ENCODE results near the gene NKAIN2.
"Not testable (repeated sequence)": the region's sequence is repeated elsewhere in the genome, so short reads cannot be mapped to it uniquely, and the experiment has no call there.

The NKAIN2 gene

DNA sequence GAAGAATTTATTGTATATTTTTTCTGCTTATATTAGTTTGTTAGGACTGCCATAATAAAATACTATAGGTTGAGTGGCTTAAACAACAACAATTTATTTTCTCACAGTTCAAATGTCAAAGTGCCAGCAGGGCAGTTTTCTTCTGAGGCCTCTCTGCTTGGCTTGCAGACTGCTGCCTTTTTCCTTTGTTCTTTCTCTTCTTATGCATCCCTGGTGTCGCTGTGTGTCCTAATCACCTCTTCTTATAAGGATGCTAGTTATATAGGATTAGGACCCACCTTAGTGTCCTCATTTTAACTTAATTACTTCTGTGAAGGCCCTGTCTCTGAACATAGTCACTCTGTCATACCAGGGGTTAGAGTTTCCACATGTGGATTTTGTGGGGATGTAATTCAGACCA, 354.4 kb downstream of the NKAIN2 start:
- no peak overlapping the region for H3K4me3 ChIP-seq (ENCODE audit: low read depth, low read length)
- no peak for TF ChIP-seq CTCF (IDR thresholded peaks at IDR 0.05; ENCODE audit: low read depth, low read length)

GRCh38 chr6:124163676-124164075, 360.0 kb downstream of the NKAIN2 start:
- TF ChIP-seq CTCF (IDR thresholded peaks at IDR 0.05; ENCODE audit: low read depth, low read length) = no peak
- H3K4me3 ChIP-seq (ENCODE audit: low read depth, low read length) = no peak overlapping the region

DNA sequence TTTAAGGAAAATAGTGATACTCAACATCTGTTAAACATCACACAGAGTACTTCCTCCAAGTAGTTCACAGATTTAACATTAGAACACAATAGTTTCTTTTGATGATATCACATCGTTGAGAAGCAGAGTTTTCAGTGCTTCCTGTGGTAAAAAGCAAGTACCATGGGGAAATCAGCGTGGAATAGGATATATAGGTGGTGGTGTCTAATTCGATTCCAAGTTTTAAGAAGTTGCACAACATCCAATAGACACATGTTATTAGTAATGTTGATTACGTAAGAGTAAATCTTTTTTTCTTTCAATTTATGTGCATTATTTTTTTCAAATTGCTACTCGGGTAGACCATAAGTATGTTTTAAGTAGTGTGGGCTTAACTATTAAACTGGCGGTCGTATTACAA, 360.7 kb downstream of the NKAIN2 start:
- no peak for TF ChIP-seq CTCF (IDR thresholded peaks at IDR 0.05; ENCODE audit: low read depth, low read length)
- no peak overlapping the region for H3K4me3 ChIP-seq (ENCODE audit: low read depth, low read length)

DNA sequence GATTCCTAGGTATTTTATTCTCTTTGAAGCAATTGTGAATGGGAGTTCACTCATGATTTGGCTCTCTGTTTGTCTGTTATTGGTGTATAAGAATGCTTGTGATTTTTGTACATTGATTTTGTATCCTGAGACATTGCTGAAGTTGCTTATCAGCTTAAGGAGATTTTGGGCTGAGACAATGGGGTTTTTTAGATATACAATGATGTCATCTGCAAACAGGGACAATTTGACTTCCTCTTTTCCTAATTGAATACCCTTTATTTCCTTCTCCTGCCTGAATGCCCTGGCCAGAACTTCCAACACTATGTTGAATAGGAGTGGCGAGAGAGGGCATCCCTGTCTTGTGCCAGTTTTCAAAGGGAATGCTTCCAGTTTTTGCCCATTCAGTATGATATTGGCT, 363.6 kb downstream of the NKAIN2 start:
- H3K4me3 ChIP-seq (ENCODE audit: low read depth, low read length) = not testable (repeated sequence)

DNA sequence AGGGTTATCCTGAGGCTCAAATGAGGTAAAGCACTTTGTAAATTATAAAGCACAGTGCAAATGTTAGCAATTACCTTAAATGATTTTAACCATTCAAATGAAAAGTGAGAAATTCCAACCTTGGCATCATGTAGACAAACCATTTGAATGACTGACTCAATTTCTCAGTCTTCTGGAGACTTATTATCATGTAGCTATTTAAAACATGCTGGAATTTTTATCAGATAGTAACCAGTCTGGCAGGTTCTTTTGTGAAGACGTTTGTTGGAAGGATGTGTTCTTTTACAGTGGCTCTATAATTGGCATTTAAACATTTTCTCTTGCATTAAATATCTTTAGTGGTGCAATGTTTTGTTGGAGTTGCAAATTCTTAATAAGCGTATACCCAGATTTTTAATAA, 386.6 kb downstream of the NKAIN2 start:
- no peak overlapping the region for H3K4me3 ChIP-seq (ENCODE audit: low read depth, low read length)
- no peak for TF ChIP-seq CTCF (IDR thresholded peaks at IDR 0.05; ENCODE audit: low read depth, low read length)

DNA sequence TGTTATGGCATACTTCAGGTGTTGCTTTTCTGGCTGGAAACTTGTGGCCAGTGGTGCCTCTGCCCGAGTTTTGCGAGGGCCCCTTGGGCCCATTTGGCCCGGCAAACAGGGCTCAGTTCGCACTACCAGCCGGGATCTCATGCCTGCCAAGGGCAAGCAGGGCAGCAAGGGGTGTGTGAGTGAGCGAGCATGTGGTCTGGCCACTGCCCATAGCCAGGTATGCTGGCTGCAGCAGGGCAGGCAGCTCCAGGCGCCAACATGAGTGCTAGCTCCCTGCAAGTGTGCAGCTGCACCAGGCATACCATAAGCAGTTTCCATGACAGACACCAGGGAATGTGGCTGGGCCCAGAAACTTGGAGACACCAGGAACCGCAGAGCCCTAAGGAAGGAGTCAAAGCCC, 389.5 kb downstream of the NKAIN2 start:
- TF ChIP-seq CTCF (IDR thresholded peaks at IDR 0.05; ENCODE audit: low read depth, low read length) = no peak

DNA sequence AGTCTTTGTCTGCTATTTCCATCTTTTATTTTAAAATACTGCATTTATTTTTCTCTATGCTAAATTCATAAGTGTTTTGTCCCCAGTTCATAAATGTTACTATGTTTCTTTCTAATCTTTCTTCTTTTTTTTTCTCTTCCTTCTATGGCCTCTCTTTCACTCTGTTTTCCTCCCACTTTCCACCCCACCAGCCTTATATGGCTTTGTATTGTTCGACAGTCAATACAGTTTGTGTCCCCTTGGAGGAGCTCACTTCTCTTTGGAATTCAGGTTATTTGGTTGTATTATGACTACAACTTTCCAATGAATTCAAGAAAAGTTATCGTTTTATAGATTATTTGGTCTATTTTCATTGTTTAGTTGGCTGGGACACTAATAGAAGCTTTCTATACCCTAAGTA, 393.5 kb downstream of the NKAIN2 start:
- H3K4me3 ChIP-seq (ENCODE audit: low read depth, low read length) = no peak overlapping the region
- no peak for TF ChIP-seq CTCF (IDR thresholded peaks at IDR 0.05; ENCODE audit: low read depth, low read length)

More for the DNA sequence above, 389.5 kb downstream of the NKAIN2 start:
- H3K4me3 ChIP-seq (ENCODE audit: low read depth, low read length) = no peak overlapping the region

- TF ChIP-seq CTCF (IDR thresholded peaks at IDR 0.05; ENCODE audit: low read depth, low read length) = no peak
Observed at GRCh38 chr6:124199286-124199685, 395.6 kb downstream of the NKAIN2 start.

More at GRCh38 chr6:124199286-124199685, 395.6 kb downstream of the NKAIN2 start:
- no peak overlapping the region for H3K4me3 ChIP-seq (ENCODE audit: low read depth, low read length)
